Measurements from ENCODE around the gene C1orf35.

The C1orf35 gene

GRCh38 chr1:228104526-228105269 lies 1.6 kb upstream of the C1orf35 start:
- H4K20me1 ChIP-seq (ENCODE audit: insufficient read depth, low read length) = peaks cover 13% of the 10 kb centered on the region
- H3K79me2 ChIP-seq (ENCODE audit: low read length) = peaks cover 48% of the 10 kb centered on the region
- no peak overlapping the region for H3K27ac ChIP-seq (ENCODE audit: low read length)
- peak overlapping the region; percentile 68; the same call in 1 of the 2 replicates for H3K4me2 ChIP-seq (ENCODE audit: low read length)
- H3K4me3 ChIP-seq (ENCODE audit: low read length) = no peak overlapping the region
- TF ChIP-seq, protein P1, sequence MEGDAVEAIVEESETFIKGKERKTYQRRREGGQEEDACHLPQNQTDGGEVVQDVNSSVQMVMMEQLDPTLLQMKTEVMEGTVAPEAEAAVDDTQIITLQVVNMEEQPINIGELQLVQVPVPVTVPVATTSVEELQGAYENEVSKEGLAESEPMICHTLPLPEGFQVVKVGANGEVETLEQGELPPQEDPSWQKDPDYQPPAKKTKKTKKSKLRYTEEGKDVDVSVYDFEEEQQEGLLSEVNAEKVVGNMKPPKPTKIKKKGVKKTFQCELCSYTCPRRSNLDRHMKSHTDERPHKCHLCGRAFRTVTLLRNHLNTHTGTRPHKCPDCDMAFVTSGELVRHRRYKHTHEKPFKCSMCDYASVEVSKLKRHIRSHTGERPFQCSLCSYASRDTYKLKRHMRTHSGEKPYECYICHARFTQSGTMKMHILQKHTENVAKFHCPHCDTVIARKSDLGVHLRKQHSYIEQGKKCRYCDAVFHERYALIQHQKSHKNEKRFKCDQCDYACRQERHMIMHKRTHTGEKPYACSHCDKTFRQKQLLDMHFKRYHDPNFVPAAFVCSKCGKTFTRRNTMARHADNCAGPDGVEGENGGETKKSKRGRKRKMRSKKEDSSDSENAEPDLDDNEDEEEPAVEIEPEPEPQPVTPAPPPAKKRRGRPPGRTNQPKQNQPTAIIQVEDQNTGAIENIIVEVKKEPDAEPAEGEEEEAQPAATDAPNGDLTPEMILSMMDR (IDR thresholded peaks at IDR 0.05; ENCODE audit: low read depth, low read length) = no peak
- TF ChIP-seq EZH2phosphoT487 (IDR thresholded peaks at IDR 0.05; ENCODE audit: low read depth) = no peak
- no peaks in the 10 kb centered on the region for H3K9me3 ChIP-seq (ENCODE audit: insufficient read depth, low read length)
- H3K27me3 ChIP-seq (ENCODE audit: low read depth, low read length) = no peaks in the 10 kb centered on the region
- no peak overlapping the region for H2AFZ ChIP-seq (ENCODE audit: low read depth, low read length)
- no peak overlapping the region for H3K9ac ChIP-seq (ENCODE audit: low read length)
- H3K36me3 ChIP-seq (replicated peaks; ENCODE audit: low read depth, low read length) = peaks cover 24% of the 10 kb centered on the region
- H3K4me1 ChIP-seq (ENCODE audit: low read length) = peaks cover 24% of the 10 kb centered on the region

DNA sequence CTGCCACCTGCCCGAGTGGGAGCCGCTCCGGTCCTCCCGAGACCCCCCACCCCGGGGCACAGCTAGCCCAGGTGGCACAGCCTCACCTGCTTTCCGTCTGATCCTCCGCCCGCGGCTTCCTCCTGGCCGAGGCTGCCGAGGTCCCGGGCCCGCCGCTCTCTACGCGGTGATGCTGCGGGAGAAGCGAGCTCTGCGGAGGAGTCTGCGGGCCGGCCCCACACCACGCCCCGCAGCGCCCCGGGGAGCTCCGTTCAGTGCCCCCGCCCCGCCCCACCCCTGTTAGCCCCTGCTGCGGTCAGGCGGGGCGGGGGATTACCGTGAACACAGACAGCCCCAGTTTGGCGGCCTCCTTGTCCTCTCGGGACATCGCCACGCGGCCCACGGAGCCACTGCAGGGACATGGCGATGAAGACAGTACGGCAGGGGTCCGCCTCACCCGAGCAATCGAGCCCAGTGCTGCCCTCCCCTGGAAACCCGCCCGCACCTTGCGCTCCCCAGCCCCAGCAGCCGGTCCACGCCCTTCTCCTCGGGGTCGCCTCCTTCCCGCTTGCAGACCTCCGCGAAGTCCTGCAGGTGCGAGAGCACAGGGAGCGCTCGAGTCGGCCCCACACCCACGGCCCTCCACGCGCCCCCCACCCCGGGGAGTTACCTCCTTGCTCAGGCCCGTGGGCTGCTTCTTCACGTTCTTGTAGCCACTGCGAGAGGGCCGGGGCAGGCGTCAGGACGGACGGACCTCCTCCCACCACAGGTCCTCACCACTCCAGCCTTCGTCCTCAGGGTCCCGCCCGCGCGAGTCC lies 933 bp downstream of the C1orf35 start:
- no peaks in the 10 kb centered on the region for H3K27me3 ChIP-seq (ENCODE audit: low read depth, low read length)
- peak overlapping the region; percentile 80 for H3K9ac ChIP-seq (ENCODE audit: low read length)
- peaks cover 50% of the 10 kb centered on the region for H3K79me2 ChIP-seq (ENCODE audit: low read length)
- no peaks in the 10 kb centered on the region for H3K9me3 ChIP-seq (ENCODE audit: insufficient read depth, low read length)
- H3K4me2 ChIP-seq (ENCODE audit: low read length) = peak overlapping the region; percentile 80
- H3K4me1 ChIP-seq (ENCODE audit: low read length) = peaks cover 17% of the 10 kb centered on the region
- H3K27ac ChIP-seq (ENCODE audit: low read length) = peak overlapping the region; percentile 0; the same call in 1 of the 2 replicates
- H2AFZ ChIP-seq (ENCODE audit: low read depth, low read length) = no peak overlapping the region
- H3K36me3 ChIP-seq (replicated peaks; ENCODE audit: low read depth, low read length) = peaks cover 40% of the 10 kb centered on the region
- TF ChIP-seq EZH2phosphoT487 (IDR thresholded peaks at IDR 0.05; ENCODE audit: low read depth) = no peak
- TF ChIP-seq, protein P1 (IDR thresholded peaks at IDR 0.05; ENCODE audit: low read depth, low read length) = peak; percentile 36
- peak overlapping the region; percentile 87 for H3K4me3 ChIP-seq (ENCODE audit: low read length)
- H4K20me1 ChIP-seq (ENCODE audit: insufficient read depth, low read length) = peaks cover 38% of the 10 kb centered on the region

DNA sequence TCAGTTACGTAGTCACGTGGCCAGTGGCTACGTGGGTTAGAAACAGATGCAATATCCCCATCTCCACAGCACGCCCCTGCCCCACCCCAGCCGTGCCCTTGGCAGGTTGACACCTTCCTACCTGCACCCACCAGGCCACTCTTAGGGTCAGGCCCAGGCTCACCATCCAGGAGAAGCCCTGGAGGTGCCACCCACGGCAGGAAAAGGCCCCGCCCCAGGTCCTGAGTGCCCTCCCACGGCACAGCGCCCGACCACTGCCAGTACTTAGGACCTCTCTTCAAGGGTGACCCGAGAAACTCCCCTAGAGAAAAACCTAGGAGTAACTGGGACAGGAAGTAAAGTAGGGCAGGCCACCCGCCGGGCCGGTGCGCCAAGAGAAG lies 1.5 kb downstream of the C1orf35 start:
- H3K9me3 ChIP-seq (ENCODE audit: insufficient read depth, low read length) = no peaks in the 10 kb centered on the region
- H4K20me1 ChIP-seq (ENCODE audit: insufficient read depth, low read length) = peaks cover 44% of the 10 kb centered on the region
- peak overlapping the region; percentile 80 for H3K9ac ChIP-seq (ENCODE audit: low read length)
- H3K4me1 ChIP-seq (ENCODE audit: low read length) = peaks cover 17% of the 10 kb centered on the region
- TF ChIP-seq, protein P1 (IDR thresholded peaks at IDR 0.05; ENCODE audit: low read depth, low read length) = no peak
- no peak for TF ChIP-seq EZH2phosphoT487 (IDR thresholded peaks at IDR 0.05; ENCODE audit: low read depth)
- H3K79me2 ChIP-seq (ENCODE audit: low read length) = peaks cover 56% of the 10 kb centered on the region
- peak overlapping the region; percentile 87 for H3K4me3 ChIP-seq (ENCODE audit: low read length)
- no peak overlapping the region for H2AFZ ChIP-seq (ENCODE audit: low read depth, low read length)
- peak overlapping the region; percentile 80 for H3K4me2 ChIP-seq (ENCODE audit: low read length)
- peak overlapping the region; percentile 0; the same call in 1 of the 2 replicates for H3K27ac ChIP-seq (ENCODE audit: low read length)
- peaks cover 43% of the 10 kb centered on the region for H3K36me3 ChIP-seq (replicated peaks; ENCODE audit: low read depth, low read length)
- no peaks in the 10 kb centered on the region for H3K27me3 ChIP-seq (ENCODE audit: low read depth, low read length)
